H9 (cell line): Measurements from ENCODE around the gene GPR171. TPM values are rescaled to one million over a fixed set of nuclear protein-coding genes. Genes with fewer than 3 reads are reported as not detected.

Experiments
- DNase-seq: peaks from one replicate; pipeline ENCODE4 v3.0.0-alpha.2; 2017
- H2AFZ ChIP-seq: one replicate; pipeline ENCODE4 v1.6.1; 2013; ENCODE audit warnings: mild to moderate bottlenecking, low read length, control low read depth, moderate library complexity
- H2AK5ac ChIP-seq: 2 replicates; pipeline ENCODE4 v1.6.1; 2013; ENCODE audit warnings: low read length, control low read depth, mixed read lengths; ENCODE audit not compliant: insufficient read length
- H2BK120ac ChIP-seq: one replicate; pipeline ENCODE4 v1.6.1; 2013; ENCODE audit warnings: low read depth, mild to moderate bottlenecking, low read length, control low read depth, inconsistent platforms; ENCODE audit not compliant: poor library complexity, severe bottlenecking
- H2BK12ac ChIP-seq: 2 replicates; pipeline ENCODE4 v1.6.1; 2013; ENCODE audit warnings: low read length, control low read depth, mixed read lengths, low read depth; ENCODE audit not compliant: insufficient read length
- H2BK15ac ChIP-seq: 2 replicates; pipeline ENCODE4 v1.6.1; 2013; ENCODE audit warnings: low read depth, low read length, control low read depth
- H2BK20ac ChIP-seq: one replicate; pipeline ENCODE4 v1.6.1; 2013; ENCODE audit warnings: low read depth, mild to moderate bottlenecking, low read length, control low read depth, inconsistent platforms; ENCODE audit not compliant: poor library complexity, severe bottlenecking
- H2BK5ac ChIP-seq: 2 replicates; pipeline ENCODE4 v1.6.1; 2013; ENCODE audit warnings: low read length, control low read depth, mixed read lengths; ENCODE audit not compliant: insufficient read length
- H3K14ac ChIP-seq: 2 replicates; pipeline ENCODE4 v1.6.1; 2013; ENCODE audit warnings: low read length, control low read depth; ENCODE audit not compliant: insufficient read depth
- H3K18ac ChIP-seq: 2 replicates; pipeline ENCODE4 v1.6.1; 2013; ENCODE audit warnings: low read depth, mild to moderate bottlenecking, mixed read lengths, low read length, control low read depth; ENCODE audit not compliant: insufficient read length
- H3K23ac ChIP-seq: 2 replicates; pipeline ENCODE4 v1.6.1; 2013; ENCODE audit warnings: low read length, control low read depth, mixed read lengths, low read depth; ENCODE audit not compliant: insufficient read length
- H3K23me2 ChIP-seq: 2 replicates; pipeline ENCODE4 v1.6.1; 2013; ENCODE audit warnings: low read depth, mild to moderate bottlenecking, mixed read lengths, low read length, control low read depth; ENCODE audit not compliant: insufficient read length, poor library complexity, severe bottlenecking
- H3K27ac ChIP-seq: 2 replicates; pipeline ENCODE4 v1.5.1; 2013; ENCODE audit warnings: low read length, control low read depth, mixed read lengths, low read depth; ENCODE audit not compliant: insufficient read length
- H3K27me3 ChIP-seq: 2 replicates; pipeline ENCODE4 v1.6.1; 2013; ENCODE audit warnings: low read length, control low read depth, inconsistent platforms; ENCODE audit not compliant: insufficient read depth
- H3K4ac ChIP-seq: 2 replicates; pipeline ENCODE4 v1.6.1; 2013; ENCODE audit warnings: low read depth, mild to moderate bottlenecking, control low read depth, inconsistent platforms, low read length, moderate library complexity
- H3K4me1 ChIP-seq: 2 replicates; pipeline ENCODE4 v1.6.1; 2013; ENCODE audit warnings: low read length, control low read depth, inconsistent platforms; ENCODE audit not compliant: insufficient read depth
- H3K4me2 ChIP-seq: 2 replicates; pipeline ENCODE4 v1.6.1; 2013; ENCODE audit warnings: low read length, control low read depth, mixed read lengths; ENCODE audit not compliant: insufficient read length, insufficient read depth
- H3K56ac ChIP-seq: 2 replicates; pipeline ENCODE4 v1.6.1; 2013; ENCODE audit warnings: low read depth, mild to moderate bottlenecking, mixed read lengths, low read length, control low read depth; ENCODE audit not compliant: insufficient read length
- H3K79me1 ChIP-seq: 2 replicates; pipeline ENCODE4 v1.6.1; 2013; ENCODE audit warnings: low read depth, mild to moderate bottlenecking, moderate library complexity, low read length, control low read depth, inconsistent platforms; ENCODE audit not compliant: insufficient read depth, poor library complexity, severe bottlenecking
- H3K79me2 ChIP-seq: 2 replicates; pipeline ENCODE4 v1.6.1; 2013; ENCODE audit warnings: low read length, control low read depth, inconsistent platforms; ENCODE audit not compliant: insufficient read depth
- H3K9ac ChIP-seq: 2 replicates; pipeline ENCODE4 v1.6.1; 2013; ENCODE audit warnings: low read length, control low read depth, mixed read lengths; ENCODE audit not compliant: insufficient read length; ENCODE audit errors: extremely low read depth
- H3K9me3 ChIP-seq: one replicate; pipeline ENCODE4 v1.6.1; 2013; ENCODE audit warnings: low read depth, low read length, inconsistent platforms; ENCODE audit not compliant: control insufficient read depth
- H3T11ph ChIP-seq: one replicate; pipeline ENCODE4 v1.6.1; 2013; ENCODE audit warnings: mild to moderate bottlenecking, low read length, control low read depth, inconsistent platforms
- H4K20me1 ChIP-seq: one replicate; pipeline ENCODE4 v1.6.1; 2013; ENCODE audit not compliant: control insufficient read depth, insufficient read length, insufficient read depth
- H4K5ac ChIP-seq: 2 replicates; pipeline ENCODE4 v1.6.1; 2013; ENCODE audit warnings: low read depth, mild to moderate bottlenecking, mixed read lengths, low read length, control low read depth; ENCODE audit not compliant: insufficient read length
- H4K8ac ChIP-seq: replicated peaks from 2 replicates; pipeline ENCODE4 v1.6.1; 2013; ENCODE audit warnings: low read length, control low read depth, mixed read lengths, low read depth; ENCODE audit not compliant: insufficient read length
- H4K91ac ChIP-seq: 2 replicates; pipeline ENCODE4 v1.6.1; 2013; ENCODE audit warnings: low read depth, mild to moderate bottlenecking, moderate library complexity, mixed read lengths, low read length, control low read depth; ENCODE audit not compliant: insufficient read length
- H3K27ac Mint-ChIP-seq, 3 experiments: 2 replicates in 2 of 3; 3 replicates in 1 of 3; pipeline ENCODE4 v1.8.0; 2020 to 2021; ENCODE audit warnings: mixed read lengths in 3 of 3, mild to moderate bottlenecking in 1 of 3, moderate library complexity in 1 of 3
- H3K27me3 Mint-ChIP-seq: 2 replicates; pipeline ENCODE4 v1.8.0; 2021; ENCODE audit warnings: low read depth, mild to moderate bottlenecking, moderate library complexity, mixed read lengths
- H3K36me3 Mint-ChIP-seq, 3 experiments: 2 replicates in 2 of 3; 3 replicates in 1 of 3; pipeline ENCODE4 v1.8.0; 2020 to 2021; ENCODE audit warnings: low read depth in 3 of 3, mixed read lengths in 3 of 3; ENCODE audit not compliant: insufficient read depth in 1 of 3
- H3K4me1 Mint-ChIP-seq, 2 experiments: 2 replicates each; pipeline ENCODE4 v1.8.0; 2020; ENCODE audit warnings: mixed read lengths in 2 of 2
- H3K4me3 Mint-ChIP-seq, 2 experiments: 2 replicates in 1 of 2; 3 replicates in 1 of 2; pipeline ENCODE4 v1.8.0; 2020 to 2021; ENCODE audit warnings: mild to moderate bottlenecking in 2 of 2, mixed read lengths in 2 of 2, moderate library complexity in 1 of 2
- H3K9me3 Mint-ChIP-seq, 2 experiments: 2 replicates in 1 of 2; 3 replicates in 1 of 2; pipeline ENCODE4 v1.8.0; 2020; ENCODE audit warnings: mild to moderate bottlenecking in 2 of 2, mixed read lengths in 2 of 2, moderate library complexity in 1 of 2
- CTCF ChIP-seq: fragments of 200-600 bp; sonication (generic); conservative IDR thresholded peaks from 3 replicates; pipeline ENCODE4 v1.8.0; 2021; ENCODE audit warnings: antibody characterized with exemption, mild to moderate bottlenecking
- WGBS: extraction: QIAGEN DNeasy Blood & Tissue Kit; methylation state at CpG from one replicate; pipeline ENCODE4 v1.1.7; 2013; ENCODE audit warnings: missing lambda C conversion rate, low lambda C conversion rate, mixed read lengths; ENCODE audit not compliant: insufficient read length; ENCODE audit errors: extremely low coverage; 5-methylcytosine and 5-hydroxymethylcytosine counted together
- total RNA-seq: library from RNA; stranded (reverse); gene quantifications from 2 replicates; pipeline ENCODE4 v1.2.1, GENCODE V29; 2021

The GPR171 gene
- total RNA-seq, 1 experiment from 2014 or later: not detected

GRCh38 chr3:151197981-151198767, 4.8 kb downstream of the GPR171 start:
- Histone ChIP-seq H4K5ac (no peak overlapping the region), H3K14ac (no peak overlapping the region), H2BK120ac (no peak overlapping the region), H3K23ac (no peak overlapping the region), H2BK15ac (no peak overlapping the region), H3K27ac (no peak overlapping the region), H4K20me1 (no peaks in the 10 kb centered on the region), H2AK5ac (no peak overlapping the region), H4K8ac (no peak overlapping the region), H2BK12ac (no peak overlapping the region), H3K9me3 (no peaks in the 10 kb centered on the region), H2BK5ac (no peak overlapping the region), H3K27me3 (no peaks in the 10 kb centered on the region), H3K4ac (no peak overlapping the region), H3K79me1 (no peaks in the 10 kb centered on the region), H4K91ac (no peak overlapping the region), H3K23me2 (no peaks in the 10 kb centered on the region), H3K4me1 (no peaks in the 10 kb centered on the region), H3K18ac (no peak overlapping the region), H2BK20ac (no peak overlapping the region), H3K4me2 (no peak overlapping the region), H3K79me2 (no peaks in the 10 kb centered on the region), H3K56ac (no peak overlapping the region), H2AFZ (no peak overlapping the region), H3T11ph (no peak overlapping the region), H3K9ac (no peak overlapping the region)
- no CpG with 5 or more reads among the region's 6 CpGs for WGBS
- no peaks in the 10 kb centered on the region for H3K27me3 Mint-ChIP-seq
- peaks cover 0 to 8% (median 6%) of the 10 kb centered on the region in 3 experiments; a peak in 5 of 7 replicates for H3K36me3 Mint-ChIP-seq
- DNase-seq: no peak
- H3K27ac Mint-ChIP-seq: no peak overlapping the region; a peak in 1 of 7 replicates
- no peaks in the 10 kb centered on the region for H3K9me3 Mint-ChIP-seq
- no peak overlapping the region for H3K4me3 Mint-ChIP-seq
- no peaks in the 10 kb centered on the region for H3K4me1 Mint-ChIP-seq
- no peak for TF ChIP-seq CTCF
